Fibroblast of lung (primary cell): ENCODE measurements around the gene ZNF780B. TPM values are rescaled to one million over a fixed set of nuclear protein-coding genes. Genes with fewer than 3 reads are reported as not detected.

Experiments used
- DNase-seq, 2 donors: peaks; one replicate each; pipeline versions ENCODE4 v3.0.0 to v3.0.0-alpha.2; 2010; ENCODE audit warnings: low read depth in 2 of 2
- H2AFZ ChIP-seq: 2 replicates; pipeline ENCODE4 v1.5.1; 2012; ENCODE audit warnings: low read length, control low read depth, inconsistent platforms
- H3K27ac ChIP-seq: 2 replicates; pipeline ENCODE4 v1.5.1; 2011; ENCODE audit warnings: low read length, control low read depth; ENCODE audit not compliant: insufficient read depth
- H3K27me3 ChIP-seq: 2 replicates; pipeline ENCODE4 v1.5.1; 2011; ENCODE audit warnings: mild to moderate bottlenecking, low read length; ENCODE audit not compliant: control insufficient read depth, insufficient read depth
- H3K36me3 ChIP-seq: 2 replicates; pipeline ENCODE4 v1.5.1; 2011; ENCODE audit warnings: low read length; ENCODE audit not compliant: control insufficient read depth, insufficient read depth
- H3K4me1 ChIP-seq: 2 replicates; pipeline ENCODE4 v1.5.1; 2011; ENCODE audit warnings: low read length; ENCODE audit not compliant: control insufficient read depth, insufficient read depth; ENCODE audit errors: extremely low read depth
- H3K4me2 ChIP-seq: 2 replicates; pipeline ENCODE4 v1.5.1; 2011; ENCODE audit warnings: low read length, control low read depth; ENCODE audit not compliant: insufficient read depth; ENCODE audit errors: extremely low read depth
- H3K4me3 ChIP-seq, 4 experiments: fragments of 200-600 bp in 1 of 4; sonication (generic) in 1 of 4; replicated peaks in 1 of 4; 2 replicates each; pipeline ENCODE4 v1.5.1; 2011 to 2016; ENCODE audit warnings: low read length in 4 of 4, low read depth in 3 of 4, mild to moderate bottlenecking in 3 of 4, control low read depth in 2 of 4, inconsistent platforms in 1 of 4, mixed read lengths in 1 of 4; ENCODE audit not compliant: insufficient read depth in 1 of 4; ENCODE audit errors: control extremely low read depth in 1 of 4
- H3K79me2 ChIP-seq: 2 replicates; pipeline ENCODE4 v1.5.1; 2012; ENCODE audit warnings: mild to moderate bottlenecking, low read length, inconsistent platforms; ENCODE audit not compliant: control insufficient read depth, insufficient read depth
- H3K9ac ChIP-seq: 2 replicates; pipeline ENCODE4 v1.5.1; 2011; ENCODE audit warnings: mild to moderate bottlenecking, low read length, control low read depth; ENCODE audit not compliant: insufficient read depth
- H3K9me3 ChIP-seq: 2 replicates; pipeline ENCODE4 v1.5.1; 2012; ENCODE audit warnings: low read depth, low read length; ENCODE audit not compliant: control insufficient read depth, insufficient read depth
- H4K20me1 ChIP-seq: 2 replicates; pipeline ENCODE4 v1.5.1; 2011; ENCODE audit warnings: low read length; ENCODE audit not compliant: control insufficient read depth, insufficient read depth; ENCODE audit errors: extremely low read depth
- EZH2 ChIP-seq: IDR thresholded peaks from 2 replicates; pipeline ENCODE4 v1.5.1; 2012; ENCODE audit warnings: low read length, control low read depth, mild to moderate bottlenecking; ENCODE audit errors: missing control alignments
- polyA plus RNA-seq, 2 donors: library from polyadenylated mRNA; depleted of rRNA in 1 of 2; stranded (reverse) in 1 of 2; unstranded in 1 of 2; fragments of >200 nt; gene quantifications; 2 replicates each; pipeline ENCODE4 v1.2.1, GENCODE V29; 2011 to 2012; ENCODE audit warnings: missing spikeins in 1 of 2
- total RNA-seq: library from RNA; depleted of rRNA; stranded (reverse); fragments of >200 nt; gene quantifications from 2 replicates; pipeline ENCODE4 v1.2.1, GENCODE V29; 2014
- TF ChIP-seq, protein P1 (sequence below), 2 donors: IDR thresholded peaks in 1 of 2; conservative IDR thresholded peaks in 1 of 2; 1 replicate in 1 of 2; 2 replicates in 1 of 2; pipeline ENCODE4 v1.5.1; 2011 to 2012; ENCODE audit warnings: low read length in 2 of 2, control low read depth in 1 of 2, inconsistent platforms in 1 of 2, low read depth in 1 of 2, mild to moderate bottlenecking in 1 of 2

The ZNF780B gene
- total and polyA plus RNA-seq, 2 donors (not counting 1 experiment from before 2014, with no cell fraction given): 8.9 to 20.8 TPM

DNA sequence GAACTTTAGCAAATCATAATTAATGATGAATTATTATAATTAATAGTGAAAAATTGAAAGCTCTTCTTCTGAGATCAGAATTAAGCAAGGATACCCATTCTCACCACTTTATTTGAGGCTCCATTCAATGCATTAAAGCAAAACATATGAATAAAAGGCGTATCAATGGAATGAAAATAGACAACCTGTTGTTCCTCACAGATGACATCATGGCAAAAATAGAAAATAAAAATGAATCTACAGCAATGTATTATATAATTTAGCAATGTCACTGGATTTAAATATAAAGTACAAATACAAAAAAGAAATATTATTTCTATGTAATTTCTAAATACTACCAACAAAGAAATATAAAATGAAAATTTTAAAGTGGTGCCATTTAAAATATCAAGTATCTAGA, 45.8 kb upstream of the ZNF780B start:
- no peaks in the 10 kb centered on the region for H4K20me1 ChIP-seq
- H3K36me3 ChIP-seq: no peaks in the 10 kb centered on the region
- H3K27me3 ChIP-seq: no peaks in the 10 kb centered on the region
- no peak overlapping the region for H3K4me3 ChIP-seq
- H3K9me3 ChIP-seq: no peaks in the 10 kb centered on the region
- H3K4me2 ChIP-seq: no peak overlapping the region
- no peak for DNase-seq
- TF ChIP-seq EZH2: no peak
- TF ChIP-seq, protein P1, sequence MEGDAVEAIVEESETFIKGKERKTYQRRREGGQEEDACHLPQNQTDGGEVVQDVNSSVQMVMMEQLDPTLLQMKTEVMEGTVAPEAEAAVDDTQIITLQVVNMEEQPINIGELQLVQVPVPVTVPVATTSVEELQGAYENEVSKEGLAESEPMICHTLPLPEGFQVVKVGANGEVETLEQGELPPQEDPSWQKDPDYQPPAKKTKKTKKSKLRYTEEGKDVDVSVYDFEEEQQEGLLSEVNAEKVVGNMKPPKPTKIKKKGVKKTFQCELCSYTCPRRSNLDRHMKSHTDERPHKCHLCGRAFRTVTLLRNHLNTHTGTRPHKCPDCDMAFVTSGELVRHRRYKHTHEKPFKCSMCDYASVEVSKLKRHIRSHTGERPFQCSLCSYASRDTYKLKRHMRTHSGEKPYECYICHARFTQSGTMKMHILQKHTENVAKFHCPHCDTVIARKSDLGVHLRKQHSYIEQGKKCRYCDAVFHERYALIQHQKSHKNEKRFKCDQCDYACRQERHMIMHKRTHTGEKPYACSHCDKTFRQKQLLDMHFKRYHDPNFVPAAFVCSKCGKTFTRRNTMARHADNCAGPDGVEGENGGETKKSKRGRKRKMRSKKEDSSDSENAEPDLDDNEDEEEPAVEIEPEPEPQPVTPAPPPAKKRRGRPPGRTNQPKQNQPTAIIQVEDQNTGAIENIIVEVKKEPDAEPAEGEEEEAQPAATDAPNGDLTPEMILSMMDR (conservative IDR thresholded peaks at IDR 0.05 in 1 of 2, IDR thresholded peaks at IDR 0.05 in 1 of 2; ENCODE audit: low read depth in 1 of 2, low read length in 2 of 2): no peak
- no peaks in the 10 kb centered on the region for H3K79me2 ChIP-seq
- no peak overlapping the region for H2AFZ ChIP-seq
- no peak overlapping the region for H3K9ac ChIP-seq
- no peaks in the 10 kb centered on the region for H3K4me1 ChIP-seq
- H3K27ac ChIP-seq: no peak overlapping the region

DNA sequence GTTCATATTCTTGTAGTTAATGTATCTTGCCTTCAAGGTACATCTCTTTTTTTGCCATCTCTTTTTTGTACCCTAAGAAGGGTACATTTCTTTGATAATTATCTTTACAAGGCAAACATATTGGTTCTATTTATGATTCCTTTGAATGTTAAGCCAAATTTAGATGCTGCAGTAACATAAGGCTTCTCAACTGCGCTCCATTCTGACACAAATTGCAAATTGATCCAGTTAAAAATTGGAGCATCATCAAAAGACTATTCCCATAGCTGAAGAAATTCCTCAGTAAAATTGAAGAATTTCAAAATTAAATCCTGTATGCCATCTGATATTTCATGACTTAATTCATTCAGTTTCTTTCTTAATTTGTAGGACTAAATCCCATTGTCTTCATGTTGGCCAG, 37.4 kb upstream of the ZNF780B start:
- TF ChIP-seq, protein P1 (conservative IDR thresholded peaks at IDR 0.05 in 1 of 2, IDR thresholded peaks at IDR 0.05 in 1 of 2; ENCODE audit: low read depth in 1 of 2, low read length in 2 of 2): no peak
- TF ChIP-seq EZH2: no peak
- no peaks in the 10 kb centered on the region for H3K9me3 ChIP-seq
- DNase-seq: no peak
- H3K36me3 ChIP-seq: no peaks in the 10 kb centered on the region
- H3K27me3 ChIP-seq: no peaks in the 10 kb centered on the region
- no peaks in the 10 kb centered on the region for H4K20me1 ChIP-seq
- peaks cover 2% of the 10 kb centered on the region for H3K4me1 ChIP-seq
- no peak overlapping the region for H3K4me3 ChIP-seq
- H3K4me2 ChIP-seq: no peak overlapping the region
- no peak overlapping the region for H3K9ac ChIP-seq
- H3K27ac ChIP-seq: no peak overlapping the region
- H3K79me2 ChIP-seq: peaks cover 6% of the 10 kb centered on the region
- H2AFZ ChIP-seq: no peak overlapping the region

DNA sequence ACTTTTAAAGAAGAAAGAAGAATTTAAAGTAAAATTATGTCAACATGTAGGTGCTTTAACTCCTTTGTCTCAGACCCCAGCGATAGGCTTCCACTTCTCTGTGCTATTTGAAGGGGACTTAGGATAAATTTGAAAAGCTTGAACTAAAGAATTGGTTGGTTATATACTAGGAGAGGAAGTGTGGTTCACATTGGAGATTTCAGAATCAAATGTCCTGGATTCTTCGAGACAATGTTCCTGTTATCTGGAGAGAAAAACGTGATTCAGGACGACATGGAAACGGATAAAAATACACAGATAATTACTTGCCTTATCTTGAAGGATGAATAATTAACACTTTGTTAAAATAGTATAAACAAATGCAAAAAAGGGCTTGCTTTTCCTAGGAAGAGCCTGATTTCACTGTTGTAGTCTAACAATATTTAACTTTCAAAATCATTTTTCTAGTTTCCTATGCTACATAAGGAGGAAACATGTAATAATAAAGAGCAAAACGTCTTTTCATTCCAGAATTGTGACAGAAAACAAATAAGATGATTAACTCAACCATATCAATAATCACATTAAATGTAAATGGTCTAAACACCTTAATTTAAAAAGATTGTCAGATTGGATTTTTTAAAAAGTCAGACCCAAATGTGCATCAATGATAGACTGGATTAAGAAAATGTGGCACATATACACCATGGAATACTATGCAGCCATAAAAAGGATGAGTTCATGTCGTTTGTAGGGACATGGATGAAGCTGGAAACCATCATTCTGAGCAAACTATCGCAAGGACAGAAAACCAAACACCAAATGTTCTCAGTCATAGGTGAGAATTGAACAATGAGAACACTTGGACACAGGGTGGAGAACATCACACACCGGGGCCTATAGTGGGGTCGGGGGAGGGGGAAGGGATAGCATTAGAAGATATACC, 35.4 kb upstream of the ZNF780B start:
- H3K27ac ChIP-seq: peak overlapping the region; percentile 79
- no peaks in the 10 kb centered on the region for H3K27me3 ChIP-seq
- TF ChIP-seq, protein P1 (conservative IDR thresholded peaks at IDR 0.05 in 1 of 2, IDR thresholded peaks at IDR 0.05 in 1 of 2; ENCODE audit: low read depth in 1 of 2, low read length in 2 of 2): no peak
- no peak for TF ChIP-seq EZH2
- peaks cover 2% of the 10 kb centered on the region for H3K4me1 ChIP-seq
- no peak for DNase-seq
- H3K9me3 ChIP-seq: no peaks in the 10 kb centered on the region
- peaks cover 8% of the 10 kb centered on the region for H3K79me2 ChIP-seq
- no peaks in the 10 kb centered on the region for H4K20me1 ChIP-seq
- H2AFZ ChIP-seq: peak overlapping the region; percentile 90
- H3K36me3 ChIP-seq: no peaks in the 10 kb centered on the region
- peak overlapping the region; percentile 79 to 92 (median 82) for H3K4me3 ChIP-seq
- H3K4me2 ChIP-seq: peak overlapping the region; percentile 98
- peak overlapping the region; percentile 79 for H3K9ac ChIP-seq
